Measurements from ENCODE around the gene HOXC13.

Gene HOXC13

DNA sequence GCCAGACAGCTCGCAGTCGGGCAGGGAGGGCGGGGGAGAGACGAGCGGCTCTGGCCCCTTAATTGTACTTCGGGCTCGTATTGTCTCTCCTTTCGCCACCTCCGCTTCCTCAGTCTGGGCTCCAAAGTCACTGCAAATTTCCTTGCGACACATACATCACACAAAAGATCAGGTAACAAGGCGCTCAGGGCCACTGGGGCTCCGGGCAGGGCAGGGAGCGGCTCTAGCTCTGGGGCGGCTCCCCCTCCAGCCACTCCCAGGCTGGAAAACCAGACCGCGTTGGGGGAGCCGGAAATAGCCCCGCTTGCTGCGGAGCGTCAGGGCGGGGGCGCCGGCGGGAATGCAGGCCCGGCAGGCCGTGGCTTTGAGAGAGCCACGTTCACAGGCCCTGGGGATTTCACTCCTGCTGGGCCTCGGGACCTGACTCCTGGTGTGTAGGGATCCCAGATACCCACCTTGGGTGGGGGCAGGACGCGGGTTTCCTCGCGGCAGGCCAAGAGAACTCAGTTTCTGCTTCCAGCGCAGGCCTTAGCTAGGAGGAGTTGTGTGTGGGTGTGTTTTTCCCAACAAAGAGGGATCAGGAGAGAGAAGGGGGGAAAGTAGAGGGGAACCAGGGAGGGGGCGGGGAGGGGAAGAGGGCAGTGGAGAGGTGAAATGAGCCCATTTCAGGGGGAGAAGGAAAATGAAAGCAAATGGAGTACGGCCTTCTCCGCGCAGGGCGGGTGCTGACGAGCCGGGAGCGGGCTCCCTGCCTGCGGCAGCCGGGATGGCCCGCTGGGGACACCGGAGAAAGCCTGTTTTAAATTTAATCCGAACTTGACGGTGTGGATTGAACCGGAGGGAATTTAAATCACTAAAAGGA lies 57.0 kb downstream of the HOXC13 start:
- DNase-seq (ENCODE audit: low read depth): no peak
